Skeletal muscle satellite cell (primary cell): ENCODE measurements around the gene HRNR.

ENCODE experiments used
- H3K27me3 ChIP-seq: 2 replicates; pipeline ENCODE4 v1.7.0; 2013; ENCODE audit warnings: low read length; ENCODE audit not compliant: control insufficient read depth, insufficient read depth
- H3K36me3 ChIP-seq: 2 replicates; pipeline ENCODE4 v1.7.0; 2013; ENCODE audit warnings: mild to moderate bottlenecking, control low read depth, low read length; ENCODE audit not compliant: insufficient read depth
- H3K4me1 ChIP-seq: 2 replicates; pipeline ENCODE4 v1.7.0; 2013; ENCODE audit warnings: low read length; ENCODE audit not compliant: control insufficient read depth, insufficient read depth
- H3K4me2 ChIP-seq: 2 replicates; pipeline ENCODE4 v1.7.0; 2013; ENCODE audit warnings: mild to moderate bottlenecking, low read length
- H3K4me3 ChIP-seq: 2 replicates; pipeline ENCODE4 v1.7.0; 2013; ENCODE audit warnings: low read length
- H3K9ac ChIP-seq: 2 replicates; pipeline ENCODE4 v1.7.0; 2013; ENCODE audit warnings: mild to moderate bottlenecking, low read depth, low read length, moderate library complexity
- H3K9me3 ChIP-seq: replicated peaks from 2 replicates; pipeline ENCODE4 v1.7.0; 2013; ENCODE audit warnings: mild to moderate bottlenecking, control low read depth, low read length

The HRNR gene

GRCh38 chr1:152165286-152166077 lies 58.5 kb downstream of the HRNR start:
- H3K9me3 ChIP-seq: no peaks in the 10 kb centered on the region
- H3K4me1 ChIP-seq: peaks cover 24% of the 10 kb centered on the region
- H3K4me3 ChIP-seq: no peak overlapping the region

GRCh38 chr1:152164517-152165136 lies 59.4 kb downstream of the HRNR start:
- Histone ChIP-seq H3K27me3 (peaks cover 66% of the 10 kb centered on the region), H3K4me1 (peaks cover 24% of the 10 kb centered on the region), H3K4me3 (no peak overlapping the region), H3K36me3 (no peaks in the 10 kb centered on the region), H3K4me2 (no peak overlapping the region), H3K9me3 (no peaks in the 10 kb centered on the region), H3K9ac (no peak overlapping the region)

More at GRCh38 chr1:152165286-152166077, 58.5 kb downstream of the HRNR start:
- peaks cover 72% of the 10 kb centered on the region for H3K27me3 ChIP-seq
- H3K36me3 ChIP-seq: no peaks in the 10 kb centered on the region
- no peak overlapping the region for H3K9ac ChIP-seq
- no peak overlapping the region for H3K4me2 ChIP-seq

- Histone ChIP-seq H3K9me3 (no peaks in the 10 kb centered on the region), H3K9ac (no peak overlapping the region), H3K4me2 (peak overlapping the region; percentile 29), H3K4me3 (no peak overlapping the region), H3K27me3 (peaks cover 54% of the 10 kb centered on the region), H3K4me1 (peaks cover 17% of the 10 kb centered on the region), H3K36me3 (no peaks in the 10 kb centered on the region)
Measured at GRCh38 chr1:152162792-152163463, 61.1 kb downstream of the HRNR start.
